ENCODE measurements around the gene ARNT2.

DNA sequence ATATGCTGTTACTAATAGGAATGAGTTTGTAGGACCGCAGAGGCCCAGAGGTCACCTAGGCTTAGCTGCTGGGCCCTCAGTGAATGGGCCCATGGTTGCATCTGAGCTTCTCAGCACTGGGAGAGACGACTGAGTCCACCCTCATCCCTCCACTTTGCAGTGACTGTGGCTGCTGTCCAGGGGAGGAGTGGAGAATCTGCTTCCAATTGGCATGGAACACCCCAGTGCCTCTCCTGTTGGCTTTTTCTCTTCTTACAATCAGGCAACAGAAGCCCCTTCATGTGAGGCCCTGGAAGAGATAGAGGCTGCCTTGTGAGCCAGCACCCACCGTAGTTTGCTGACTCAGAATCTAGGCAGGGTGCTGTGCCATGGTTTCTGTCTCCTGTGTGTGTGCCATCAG, 55.6 kb downstream of the ARNT2 start:
- TF ChIP-seq SPI1 (IDR thresholded peaks at IDR 0.05; ENCODE audit: low read depth, low read length) (no peak), PAX5 (IDR thresholded peaks at IDR 0.05; ENCODE audit: insufficient read depth, low read length, severe bottlenecking) (no peak), TAF1 (IDR thresholded peaks at IDR 0.05; ENCODE audit: low read depth, low read length) (no peak), POLR2AphosphoS5 (IDR thresholded peaks at IDR 0.05; ENCODE audit: low read depth, low read length) (no peak), POLR2A (IDR thresholded peaks at IDR 0.05; ENCODE audit: low read depth, low read length) (no peak), POU2F2 (IDR thresholded peaks at IDR 0.05; ENCODE audit: low read depth, low read length) (no peak)
